ENCODE data around the gene C8A. TPM values are rescaled to one million over a fixed set of nuclear protein-coding genes. Genes with fewer than 3 reads are reported as not detected.

C8A gene
- total and polyA plus RNA-seq, 2 of the 8 experiments (the other 6 are each of a cell fraction or from before 2014, with no cell fraction given), result not detected

- Histone ChIP-seq H3K9me3 (ENCODE audit: insufficient read depth in 2 of 2, low read depth in 1 of 2, low read length in 1 of 2) (no peaks in the 10 kb centered on the region), H3K4ac (replicated peaks; ENCODE audit: insufficient read length, low read depth, low read length) (no peak overlapping the region), H3K9ac (replicated peaks in 1 of 4; ENCODE audit: extremely low read depth in 1 of 4, low read depth in 3 of 4, low read length in 3 of 4) (no peak overlapping the region), H4K8ac (ENCODE audit: extremely low read depth, insufficient read depth, low read length) (no peak overlapping the region), H4K91ac (replicated peaks; ENCODE audit: insufficient read length, low read length) (no peak overlapping the region), H3K36me3 (ENCODE audit: control insufficient read depth in 2 of 4, insufficient read depth in 4 of 4, low read length in 3 of 4) (no peaks in the 10 kb centered on the region), H3K23me2 (ENCODE audit: low read depth, low read length) (0 out of 2 replicates have a peak, but pooled peaks cover 2% of the 10 kb centered on the region), H3K18ac (ENCODE audit: extremely low read depth, low read length) (no peak overlapping the region), H3K4me3 (ENCODE audit: extremely low read depth in 1 of 4, insufficient read depth in 2 of 4, low read depth in 3 of 4, low read length in 4 of 4) (no peak overlapping the region), H3K79me1 (ENCODE audit: low read depth, low read length) (no peaks in the 10 kb centered on the region), H2BK5ac (ENCODE audit: low read depth, low read length) (no peak overlapping the region), H3K27me3 (replicated peaks in 1 of 4; ENCODE audit: control insufficient read depth in 3 of 4, extremely low read depth in 1 of 4, insufficient read depth in 3 of 4, low read length in 3 of 4) (no peaks in the 10 kb centered on the region), H2BK15ac (ENCODE audit: low read length) (no peak overlapping the region), H2AFZ (ENCODE audit: low read length) (no peak overlapping the region), H3K4me1 (replicated peaks in 1 of 4; ENCODE audit: control insufficient read depth in 3 of 4, insufficient read depth in 4 of 4, low read length in 3 of 4) (peaks cover 0 to 5% (median 2%) of the 10 kb centered on the region in 4 experiments; a peak in 2 of 7 replicates), H2AK5ac (ENCODE audit: low read depth, low read length) (no peak overlapping the region), H2BK12ac (ENCODE audit: low read depth, low read length) (no peak overlapping the region), H2BK120ac (replicated peaks; ENCODE audit: low read depth, low read length) (no peak overlapping the region), H3K56ac (replicated peaks; ENCODE audit: insufficient read length, low read depth, low read length) (no peak overlapping the region), H3K79me2 (ENCODE audit: control insufficient read depth in 1 of 2, insufficient read depth in 2 of 2, low read length in 2 of 2) (no peaks in the 10 kb centered on the region), H3K14ac (ENCODE audit: insufficient read length) (no peak overlapping the region), H3K27ac (ENCODE audit: low read depth, low read length) (no peak overlapping the region), H3K23ac (ENCODE audit: insufficient read length) (no peak overlapping the region), H4K5ac (ENCODE audit: insufficient read length, low read depth, low read length) (no peak overlapping the region), H2BK20ac (ENCODE audit: low read length) (no peak overlapping the region), H4K20me1 (replicated peaks in 1 of 2; ENCODE audit: control insufficient read depth in 1 of 2, insufficient read depth in 2 of 2, low read length in 2 of 2) (no peaks in the 10 kb centered on the region), H3K4me2 (ENCODE audit: insufficient read depth in 1 of 2, low read depth in 2 of 2, low read length in 2 of 2) (no peak overlapping the region)
- ChIA-PET POLR2A (ENCODE audit: partially characterized antibody) (no interaction called here), CTCF (ENCODE audit: partially characterized antibody) (interaction anchor here (0.9 kb wide), 1 partner anchor 9 kb away, joined by 3 read pairs; no protein-coding TSS in a partner anchor)
- FAIRE-seq (no peak), DNase-seq (ENCODE audit: low read depth in 1 of 2, low spot score in 2 of 2) (no peak)
- WGBS, 2 experiments (ENCODE audit: extremely low coverage in 1 of 2, insufficient coverage in 1 of 2, insufficient read length in 1 of 2, insufficient replicate concordance in 2 of 2, low coverage in 1 of 2, low lambda C conversion rate in 2 of 2, missing lambda C conversion rate in 1 of 2), result 91% methylated on average over 2 of the region's 2 CpGs; no CpG with 5 or more reads in 1 of the 2 experiments
- no peak for TF ChIP-seq RNF2 (IDR thresholded peaks at IDR 0.05; ENCODE audit: borderline replicate concordance, low read depth, low read length, missing control alignments, poor library complexity, severe bottlenecking)
These were observed 66.0 kb downstream of the C8A start for GRCh38 chr1:56920591-56921001.

All from H1 (cell line).